ENCODE results near the gene KCNQ2. TPM values are rescaled to one million over a fixed set of nuclear protein-coding genes. Genes with fewer than 3 reads are reported as not detected.

Gene KCNQ2
- total and polyA plus RNA-seq, 4 donors, result not detected

DNA sequence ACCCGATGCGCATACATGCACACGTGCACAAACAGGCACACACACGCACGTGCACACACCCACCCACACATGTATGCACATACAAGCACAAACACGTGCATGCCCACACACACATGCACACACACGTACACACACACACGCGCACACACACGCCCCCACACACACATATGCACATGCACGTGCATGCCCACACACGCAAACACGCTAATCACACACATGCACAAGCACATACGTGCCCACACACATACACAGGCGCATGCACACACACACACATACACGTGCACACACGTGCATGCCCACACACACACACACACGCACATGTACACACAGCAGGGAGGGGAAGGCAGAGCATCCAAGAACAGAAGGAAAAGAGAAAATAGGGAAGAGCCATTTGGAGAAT lies 84.5 kb downstream of the KCNQ2 start:
- DNase-seq (no peak), ATAC-seq (ENCODE audit: low FRiP score) (no peak)
- H3K9me3 ChIP-seq (ENCODE audit: control insufficient read depth, low read length), result peaks cover 13% of the 10 kb centered on the region
- H3K27me3 ChIP-seq (ENCODE audit: control insufficient read depth in 1 of 2, insufficient read depth in 2 of 2, low read length in 1 of 2), result no peaks in the 10 kb centered on the region
- no peak overlapping the region for H3K27ac ChIP-seq (ENCODE audit: low read depth in 1 of 2, low read length in 2 of 2)
- H3K4me1 ChIP-seq (ENCODE audit: control insufficient read depth in 1 of 2, insufficient read depth in 2 of 2, low read length in 2 of 2), result no peaks in the 10 kb centered on the region
- WGBS, 2 donors, result 84 to 95% methylated on average over 18 of the region's 18 CpGs
- no peaks in the 10 kb centered on the region for H3K36me3 ChIP-seq (ENCODE audit: control insufficient read depth in 1 of 2, insufficient read depth in 2 of 2, low read length in 1 of 2)
- H3K4me3 ChIP-seq (ENCODE audit: low read length in 2 of 2), result no peak overlapping the region
- intact Hi-C loops (cut with DNase I), result no loop called here

DNA sequence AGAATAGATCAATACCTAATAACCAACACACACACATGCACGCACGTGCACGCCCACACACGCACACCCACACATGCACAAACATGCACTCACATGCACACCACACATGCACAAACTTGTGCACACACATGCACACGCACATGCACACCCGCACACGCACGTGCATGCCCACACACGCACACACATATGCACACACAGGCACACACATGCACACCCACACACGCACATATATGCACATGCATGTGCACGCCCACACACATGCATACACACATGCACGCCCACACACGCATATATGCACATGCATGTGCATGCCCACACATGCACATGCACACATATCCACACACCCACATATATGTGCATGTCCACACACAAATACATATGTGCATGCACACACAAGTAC lies 85.1 kb downstream of the KCNQ2 start:
- ATAC-seq (ENCODE audit: low FRiP score) (no peak), DNase-seq (no peak)
- intact Hi-C loops (cut with DNase I), result no loop called here
- WGBS, 2 donors, result 90 to 94% methylated on average over 13 of the region's 13 CpGs
- Histone ChIP-seq H3K4me1 (ENCODE audit: control insufficient read depth in 1 of 2, insufficient read depth in 2 of 2, low read length in 2 of 2) (no peaks in the 10 kb centered on the region), H3K36me3 (ENCODE audit: control insufficient read depth in 1 of 2, insufficient read depth in 2 of 2, low read length in 1 of 2) (no peaks in the 10 kb centered on the region), H3K9me3 (ENCODE audit: control insufficient read depth, low read length) (peaks cover 13% of the 10 kb centered on the region), H3K4me3 (ENCODE audit: low read length in 2 of 2) (no peak overlapping the region), H3K27me3 (ENCODE audit: control insufficient read depth in 1 of 2, insufficient read depth in 2 of 2, low read length in 1 of 2) (no peaks in the 10 kb centered on the region), H3K27ac (ENCODE audit: low read depth in 1 of 2, low read length in 2 of 2) (no peak overlapping the region)

DNA sequence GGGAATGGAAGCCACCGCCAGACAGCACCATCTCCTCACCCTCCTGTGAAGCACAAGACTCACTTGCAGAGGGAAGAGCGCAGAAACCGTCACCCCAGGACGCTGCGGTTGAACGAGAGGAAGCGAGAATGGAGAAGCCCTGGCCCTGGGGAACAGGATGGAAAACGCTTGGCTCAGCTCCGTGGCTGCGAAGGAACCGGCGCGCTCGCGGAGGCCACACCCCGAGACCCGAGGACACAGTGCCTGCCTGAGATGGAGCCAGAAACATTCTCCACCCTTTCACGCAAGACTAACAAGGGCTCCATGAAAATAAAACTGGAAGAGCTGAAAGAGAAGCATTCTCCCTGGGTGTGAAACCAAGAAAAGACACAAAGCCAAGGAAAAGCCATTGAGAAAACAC lies 86.0 kb downstream of the KCNQ2 start:
- H3K27me3 ChIP-seq (ENCODE audit: control insufficient read depth in 1 of 2, insufficient read depth in 2 of 2, low read length in 1 of 2), result no peaks in the 10 kb centered on the region
- WGBS, 2 donors, result 88 to 89% methylated on average over 18 of the region's 18 CpGs

DNA sequence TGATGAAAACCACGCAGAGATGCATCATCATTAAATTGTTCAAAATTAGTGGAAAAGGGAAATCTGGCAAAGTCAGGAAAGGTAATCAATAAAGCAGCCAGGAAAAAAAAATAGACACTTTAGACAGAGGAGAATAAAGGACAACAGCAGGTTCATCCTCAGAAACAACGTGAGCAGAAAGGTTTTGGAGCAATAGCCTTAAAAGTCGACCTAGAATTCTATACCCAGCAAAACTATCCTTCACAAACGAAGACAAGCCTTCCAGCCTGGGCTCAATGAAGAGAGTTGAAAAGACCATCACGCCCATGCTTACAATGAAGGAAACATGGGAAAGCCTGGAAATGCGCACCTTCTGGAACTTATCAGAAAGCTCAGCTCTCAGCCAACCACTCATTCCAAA lies 86.6 kb downstream of the KCNQ2 start:
- WGBS, 2 donors, result 84 to 91% methylated on average over 6 of the region's 6 CpGs
- no peak for ATAC-seq (ENCODE audit: low FRiP score)
- intact Hi-C loops (cut with DNase I), result no loop called here

More for the DNA sequence above, 86.0 kb downstream of the KCNQ2 start:
- intact Hi-C loops (cut with DNase I), result no loop called here
- Histone ChIP-seq H3K9me3 (ENCODE audit: control insufficient read depth, low read length) (peaks cover 11% of the 10 kb centered on the region), H3K27ac (ENCODE audit: low read depth in 1 of 2, low read length in 2 of 2) (no peak overlapping the region), H3K36me3 (ENCODE audit: control insufficient read depth in 1 of 2, insufficient read depth in 2 of 2, low read length in 1 of 2) (no peaks in the 10 kb centered on the region), H3K4me3 (ENCODE audit: low read length in 2 of 2) (no peak overlapping the region), H3K4me1 (ENCODE audit: control insufficient read depth in 1 of 2, insufficient read depth in 2 of 2, low read length in 2 of 2) (no peaks in the 10 kb centered on the region)
- DNase-seq (no peak), ATAC-seq (ENCODE audit: low FRiP score) (no peak)

DNA sequence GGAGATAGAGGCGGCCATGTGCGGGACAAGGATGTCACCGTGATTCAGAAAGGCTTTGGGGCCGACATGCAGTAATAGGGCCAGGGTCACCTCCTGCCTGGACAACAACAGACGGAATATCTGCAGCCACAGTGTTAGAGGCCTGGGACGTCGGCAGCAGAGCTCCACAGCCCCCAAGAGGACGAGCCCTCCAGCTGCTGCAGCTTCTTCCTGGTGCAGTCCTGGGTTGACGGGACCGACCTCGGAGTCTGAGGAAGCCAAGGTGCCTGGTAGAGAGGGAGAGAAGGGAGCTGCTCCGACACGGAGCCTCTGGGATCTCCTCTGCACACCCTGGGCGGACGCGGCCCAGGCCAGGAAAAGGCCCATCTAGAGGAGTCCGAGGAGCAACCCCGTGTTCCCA lies 88.1 kb downstream of the KCNQ2 start:
- WGBS, 2 donors, result 77 to 87% methylated on average over 18 of the region's 18 CpGs
- no peaks in the 10 kb centered on the region for H3K36me3 ChIP-seq (ENCODE audit: control insufficient read depth in 1 of 2, insufficient read depth in 2 of 2, low read length in 1 of 2)
- H3K27ac ChIP-seq (ENCODE audit: low read depth in 1 of 2, low read length in 2 of 2), result no peak overlapping the region
- H3K4me3 ChIP-seq (ENCODE audit: low read length in 2 of 2), result no peak overlapping the region
- DNase-seq (no peak), ATAC-seq (ENCODE audit: low FRiP score) (no peak)
- H3K4me1 ChIP-seq (ENCODE audit: control insufficient read depth in 1 of 2, insufficient read depth in 2 of 2, low read length in 2 of 2), result no peaks in the 10 kb centered on the region
- intact Hi-C loops (cut with DNase I), result no loop called here
- H3K9me3 ChIP-seq (ENCODE audit: control insufficient read depth, low read length), result peaks cover 9% of the 10 kb centered on the region
- no peaks in the 10 kb centered on the region for H3K27me3 ChIP-seq (ENCODE audit: control insufficient read depth in 1 of 2, insufficient read depth in 2 of 2, low read length in 1 of 2)

More for the DNA sequence above, 86.6 kb downstream of the KCNQ2 start:
- peaks cover 9% of the 10 kb centered on the region for H3K9me3 ChIP-seq (ENCODE audit: control insufficient read depth, low read length)
- no peak for DNase-seq
- no peak overlapping the region for H3K4me3 ChIP-seq (ENCODE audit: low read length in 2 of 2)
- no peak overlapping the region for H3K27ac ChIP-seq (ENCODE audit: low read depth in 1 of 2, low read length in 2 of 2)
- H3K36me3 ChIP-seq (ENCODE audit: control insufficient read depth in 1 of 2, insufficient read depth in 2 of 2, low read length in 1 of 2), result no peaks in the 10 kb centered on the region
- no peaks in the 10 kb centered on the region for H3K4me1 ChIP-seq (ENCODE audit: control insufficient read depth in 1 of 2, insufficient read depth in 2 of 2, low read length in 2 of 2)
- H3K27me3 ChIP-seq (ENCODE audit: control insufficient read depth in 1 of 2, insufficient read depth in 2 of 2, low read length in 1 of 2), result no peaks in the 10 kb centered on the region

DNA sequence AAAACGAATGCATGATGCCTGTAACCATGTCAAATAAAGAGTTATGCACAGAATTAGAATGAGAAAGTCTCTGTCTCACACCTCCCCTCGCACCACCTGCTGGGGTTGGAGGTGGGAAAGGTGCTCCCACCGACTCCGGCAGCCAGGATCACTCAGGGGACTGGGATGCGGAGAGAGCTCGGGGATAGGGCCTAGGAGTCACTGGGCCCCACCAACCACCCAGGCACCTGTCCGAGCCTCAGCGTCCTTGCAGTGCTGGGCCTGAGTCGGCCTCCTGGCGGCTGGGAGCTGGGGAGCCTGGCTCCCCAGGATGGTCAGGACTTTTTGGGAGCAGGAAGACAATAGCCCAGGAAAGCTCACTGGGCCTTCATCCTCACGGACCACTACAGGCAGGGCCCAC lies 88.9 kb downstream of the KCNQ2 start:
- DNase-seq, result no peak
- no peaks in the 10 kb centered on the region for H3K36me3 ChIP-seq (ENCODE audit: control insufficient read depth in 1 of 2, insufficient read depth in 2 of 2, low read length in 1 of 2)
- no peak overlapping the region for H3K27ac ChIP-seq (ENCODE audit: low read depth in 1 of 2, low read length in 2 of 2)
- no peaks in the 10 kb centered on the region for H3K27me3 ChIP-seq (ENCODE audit: control insufficient read depth in 1 of 2, insufficient read depth in 2 of 2, low read length in 1 of 2)
- H3K4me3 ChIP-seq (ENCODE audit: low read length in 2 of 2), result no peak overlapping the region
- no peak for ATAC-seq (ENCODE audit: low FRiP score)
- WGBS, 2 donors, result 50 to 54% methylated on average over 11 of the region's 11 CpGs
- intact Hi-C loops (cut with DNase I), result no loop called here
- H3K9me3 ChIP-seq (ENCODE audit: control insufficient read depth, low read length), result peaks cover 9% of the 10 kb centered on the region
- no peaks in the 10 kb centered on the region for H3K4me1 ChIP-seq (ENCODE audit: control insufficient read depth in 1 of 2, insufficient read depth in 2 of 2, low read length in 2 of 2)

DNA sequence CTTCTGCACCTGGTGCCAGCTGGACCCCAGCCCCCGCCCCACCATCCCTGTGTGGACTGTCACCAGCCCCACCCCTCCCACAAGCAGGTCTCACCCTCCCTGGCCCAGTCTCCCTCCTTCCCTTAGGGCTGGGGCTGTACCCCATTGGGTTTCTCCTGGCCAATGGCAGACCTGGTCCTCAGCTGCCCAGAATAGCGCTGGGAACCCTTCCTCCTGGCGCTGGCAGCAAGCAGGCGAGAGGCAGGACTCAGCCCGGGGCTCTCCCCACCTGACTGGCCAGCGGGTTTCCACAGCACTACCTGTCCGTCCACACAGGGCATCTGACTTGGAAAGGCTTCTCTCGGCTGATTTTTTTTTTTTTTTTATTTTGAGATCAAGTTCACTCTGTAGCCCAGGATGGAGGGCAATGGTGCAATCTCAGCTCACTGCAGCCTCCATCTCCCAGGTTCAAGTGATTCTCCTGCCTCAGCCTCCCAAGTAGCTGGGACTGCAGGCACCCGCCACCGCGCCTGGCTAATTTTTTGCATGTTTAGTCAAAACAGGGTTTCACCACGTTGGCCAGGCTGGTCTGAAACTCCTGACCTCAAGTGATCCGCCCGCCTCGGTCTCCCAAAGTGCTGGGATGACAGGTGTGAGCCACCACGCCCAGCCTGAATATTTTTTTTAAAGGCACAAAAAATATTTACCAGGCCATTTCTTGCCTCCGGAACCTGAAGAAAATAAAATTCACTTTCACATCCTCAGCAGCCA lies 89.7 kb downstream of the KCNQ2 start:
- H3K27me3 ChIP-seq (ENCODE audit: control insufficient read depth in 1 of 2, insufficient read depth in 2 of 2, low read length in 1 of 2), result no peaks in the 10 kb centered on the region
- no peak overlapping the region for H3K27ac ChIP-seq (ENCODE audit: low read depth in 1 of 2, low read length in 2 of 2)
- DNase-seq (no peak), ATAC-seq (ENCODE audit: low FRiP score) (no peak)
- peaks cover 9% of the 10 kb centered on the region for H3K9me3 ChIP-seq (ENCODE audit: control insufficient read depth, low read length)
- no peaks in the 10 kb centered on the region for H3K4me1 ChIP-seq (ENCODE audit: control insufficient read depth in 1 of 2, insufficient read depth in 2 of 2, low read length in 2 of 2)
- WGBS, 2 donors, result 64 to 71% methylated on average over 17 of the region's 17 CpGs
- no peak overlapping the region for H3K4me3 ChIP-seq (ENCODE audit: low read length in 2 of 2)
- intact Hi-C loops (cut with DNase I), result no loop called here
- H3K36me3 ChIP-seq (ENCODE audit: control insufficient read depth in 1 of 2, insufficient read depth in 2 of 2, low read length in 1 of 2), result no peaks in the 10 kb centered on the region

DNA sequence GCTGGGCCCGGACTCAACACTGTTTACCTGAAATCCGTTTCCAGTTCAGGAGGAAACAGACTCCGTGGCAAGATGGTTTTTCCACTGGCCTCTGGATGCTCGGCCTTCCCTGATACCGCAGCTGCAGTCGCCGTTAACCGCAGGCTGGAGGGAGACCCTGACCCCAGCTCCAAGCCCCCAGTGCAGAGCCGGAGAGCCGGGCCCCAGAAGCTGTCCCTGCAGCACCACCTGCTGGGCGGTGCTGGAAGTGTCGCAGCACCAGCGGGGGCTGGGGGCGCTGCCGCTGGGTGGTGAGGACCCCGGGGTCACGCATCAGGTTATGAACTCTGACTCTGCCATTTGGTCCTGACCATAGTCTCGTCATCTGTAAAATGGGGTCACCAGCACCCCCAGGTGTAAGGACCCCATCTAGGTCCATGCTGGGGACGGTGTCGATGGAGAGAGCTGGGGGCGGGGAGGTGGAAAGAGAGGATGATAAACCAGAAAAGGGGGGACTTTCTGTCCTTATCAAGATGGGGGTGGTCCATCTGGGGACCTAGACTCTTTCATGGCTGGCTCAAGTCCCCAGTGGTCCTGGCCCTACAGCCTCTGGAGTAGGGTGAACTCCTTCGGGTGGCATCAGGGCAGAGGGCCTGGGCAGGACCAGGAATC lies 90.5 kb downstream of the KCNQ2 start:
- Histone ChIP-seq H3K27ac (ENCODE audit: low read depth in 1 of 2, low read length in 2 of 2) (no peak overlapping the region), H3K4me1 (ENCODE audit: control insufficient read depth in 1 of 2, insufficient read depth in 2 of 2, low read length in 2 of 2) (no peaks in the 10 kb centered on the region), H3K4me3 (ENCODE audit: low read length in 2 of 2) (no peak overlapping the region), H3K9me3 (ENCODE audit: control insufficient read depth, low read length) (peaks cover 9% of the 10 kb centered on the region), H3K36me3 (ENCODE audit: control insufficient read depth in 1 of 2, insufficient read depth in 2 of 2, low read length in 1 of 2) (no peaks in the 10 kb centered on the region), H3K27me3 (ENCODE audit: control insufficient read depth in 1 of 2, insufficient read depth in 2 of 2, low read length in 1 of 2) (no peaks in the 10 kb centered on the region)
- no peak for ATAC-seq (ENCODE audit: low FRiP score)
- DNase-seq, result no peak
- 17 to 18% methylated on average over 22 of the region's 22 CpGs for WGBS, 2 donors
- intact Hi-C loops (cut with DNase I), result no loop called here

DNA sequence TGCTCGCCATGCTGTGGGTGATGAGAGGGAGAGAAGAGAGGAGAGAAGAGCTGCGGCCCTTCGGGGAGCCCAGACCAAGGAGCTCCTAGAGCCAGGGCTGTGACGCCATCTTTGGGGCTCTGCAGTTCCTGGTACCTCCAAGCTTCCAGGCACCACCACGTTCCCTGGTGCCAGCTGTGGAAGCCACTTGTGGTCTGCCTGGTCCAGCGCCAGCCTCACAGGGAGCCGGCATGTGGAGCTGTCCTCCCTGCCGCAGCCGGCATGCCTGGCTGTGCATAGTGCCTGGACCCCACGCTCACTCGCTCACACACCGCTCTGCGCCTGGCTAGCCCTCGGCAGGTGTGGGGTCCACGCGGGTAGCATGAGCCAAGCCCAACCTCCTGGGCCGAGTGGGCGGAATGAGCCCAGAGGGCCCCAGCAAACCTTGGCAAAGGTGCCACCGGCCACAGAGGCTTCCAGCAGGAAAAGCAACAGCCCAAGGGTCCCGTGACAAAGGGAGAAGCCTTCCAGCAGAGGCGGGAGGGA lies 92.0 kb downstream of the KCNQ2 start:
- no peaks in the 10 kb centered on the region for H3K4me1 ChIP-seq (ENCODE audit: control insufficient read depth in 1 of 2, insufficient read depth in 2 of 2, low read length in 2 of 2)
- intact Hi-C loops (cut with DNase I), result no loop called here
- ATAC-seq (ENCODE audit: low FRiP score), result no peak
- no peak for DNase-seq
- peaks cover 2% of the 10 kb centered on the region for H3K9me3 ChIP-seq (ENCODE audit: control insufficient read depth, low read length)
- H3K27ac ChIP-seq (ENCODE audit: low read depth in 1 of 2, low read length in 2 of 2), result no peak overlapping the region
- no peaks in the 10 kb centered on the region for H3K27me3 ChIP-seq (ENCODE audit: control insufficient read depth in 1 of 2, insufficient read depth in 2 of 2, low read length in 1 of 2)
- H3K36me3 ChIP-seq (ENCODE audit: control insufficient read depth in 1 of 2, insufficient read depth in 2 of 2, low read length in 1 of 2), result no peaks in the 10 kb centered on the region
- WGBS, 2 donors, result 81 to 87% methylated on average over 21 of the region's 21 CpGs
- no peak overlapping the region for H3K4me3 ChIP-seq (ENCODE audit: low read length in 2 of 2)
